Measurements from ENCODE around the gene LSR.

DNA sequence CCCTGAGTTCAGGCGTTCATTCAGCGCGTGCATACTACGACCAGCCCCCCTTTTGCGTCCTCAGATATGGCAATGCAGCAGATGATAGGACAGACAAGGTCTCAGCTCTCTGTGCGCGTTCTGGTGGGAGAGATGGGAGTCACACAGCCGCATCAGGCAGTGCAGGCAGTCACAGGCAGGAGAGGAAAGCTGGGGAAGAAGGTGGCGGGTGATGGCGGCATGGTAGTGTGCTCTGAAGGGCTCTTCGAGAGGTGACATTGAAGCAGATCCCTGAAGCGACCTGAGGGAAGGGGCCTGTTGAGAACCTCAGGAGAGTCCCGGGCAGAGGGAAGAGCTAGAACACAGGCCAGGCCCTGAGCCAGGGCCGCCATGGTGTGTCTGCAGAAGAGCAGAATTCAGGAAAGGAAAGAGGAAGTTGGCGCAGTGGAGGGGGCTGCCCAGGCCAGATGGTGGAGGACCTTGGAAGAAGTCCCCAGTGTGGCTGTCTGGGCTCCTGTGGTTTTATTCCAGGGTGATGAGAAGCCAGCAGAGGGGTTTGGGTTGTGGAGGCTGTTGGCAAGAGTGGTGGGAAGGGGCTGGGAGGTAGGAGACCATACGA is 23.4 kb downstream of the LSR start:
- TF ChIP-seq, protein P1, sequence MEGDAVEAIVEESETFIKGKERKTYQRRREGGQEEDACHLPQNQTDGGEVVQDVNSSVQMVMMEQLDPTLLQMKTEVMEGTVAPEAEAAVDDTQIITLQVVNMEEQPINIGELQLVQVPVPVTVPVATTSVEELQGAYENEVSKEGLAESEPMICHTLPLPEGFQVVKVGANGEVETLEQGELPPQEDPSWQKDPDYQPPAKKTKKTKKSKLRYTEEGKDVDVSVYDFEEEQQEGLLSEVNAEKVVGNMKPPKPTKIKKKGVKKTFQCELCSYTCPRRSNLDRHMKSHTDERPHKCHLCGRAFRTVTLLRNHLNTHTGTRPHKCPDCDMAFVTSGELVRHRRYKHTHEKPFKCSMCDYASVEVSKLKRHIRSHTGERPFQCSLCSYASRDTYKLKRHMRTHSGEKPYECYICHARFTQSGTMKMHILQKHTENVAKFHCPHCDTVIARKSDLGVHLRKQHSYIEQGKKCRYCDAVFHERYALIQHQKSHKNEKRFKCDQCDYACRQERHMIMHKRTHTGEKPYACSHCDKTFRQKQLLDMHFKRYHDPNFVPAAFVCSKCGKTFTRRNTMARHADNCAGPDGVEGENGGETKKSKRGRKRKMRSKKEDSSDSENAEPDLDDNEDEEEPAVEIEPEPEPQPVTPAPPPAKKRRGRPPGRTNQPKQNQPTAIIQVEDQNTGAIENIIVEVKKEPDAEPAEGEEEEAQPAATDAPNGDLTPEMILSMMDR (optimal IDR thresholded peaks at IDR 0.05 in 1 of 3, IDR thresholded peaks at IDR 0.05 in 1 of 3, conservative IDR thresholded peaks at IDR 0.05 in 1 of 3; ENCODE audit: extremely low read depth in 1 of 3, insufficient read depth in 2 of 3, low read length in 3 of 3), result no peak
- TF ChIP-seq EZH2 (IDR thresholded peaks at IDR 0.05; ENCODE audit: low read length), result no peak
